Measurements from ENCODE around the gene PCDH15. TPM values are rescaled to one million over a fixed set of nuclear protein-coding genes. Genes with fewer than 3 reads are reported as not detected.

PCDH15 gene
- total RNA-seq, 4 donors from 2014 or later, result 0.32 TPM; not detected in 3

GRCh38 chr10:54259104-54259503 is 541.9 kb downstream of the PCDH15 start:
- DNase-seq (ENCODE audit: low spot score), result no peak
- ATAC-seq (ENCODE audit: low FRiP score), result no peak
- TF ChIP-seq CTCF (IDR thresholded peaks at IDR 0.05), result no peak

- no peak for TF ChIP-seq CTCF (IDR thresholded peaks at IDR 0.05)
- ATAC-seq (ENCODE audit: low FRiP score), result no peak
Observed at GRCh38 chr10:54234832-54235231, 566.2 kb downstream of the PCDH15 start.

DNA sequence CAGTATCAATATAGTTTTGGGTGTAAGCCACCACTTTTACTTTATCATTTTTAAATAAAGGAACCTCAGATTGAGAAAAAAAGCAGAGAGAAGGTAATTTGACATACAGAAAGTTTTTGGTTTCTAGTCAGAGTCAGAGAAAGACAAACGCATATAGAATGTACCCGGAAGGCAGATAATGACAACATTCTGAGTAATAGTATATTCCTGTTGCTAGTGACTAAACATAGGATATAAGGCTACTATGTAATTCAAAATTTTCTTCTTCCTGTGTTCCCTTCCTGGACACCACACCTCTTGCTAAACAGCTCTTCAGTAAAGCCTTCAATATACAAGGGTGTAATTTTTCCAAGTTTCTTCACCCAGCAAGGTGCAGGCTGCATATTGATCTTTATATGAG is 597.6 kb downstream of the PCDH15 start:
- no peak for TF ChIP-seq CTCF (IDR thresholded peaks at IDR 0.05)
- DNase-seq (ENCODE audit: low spot score), result no peak
- ATAC-seq (ENCODE audit: low FRiP score), result no peak

More at GRCh38 chr10:54234832-54235231, 566.2 kb downstream of the PCDH15 start:
- DNase-seq (ENCODE audit: low spot score), result no peak

GRCh38 chr10:54198051-54198450 is 603.0 kb downstream of the PCDH15 start:
- ATAC-seq (ENCODE audit: low FRiP score), result no peak
- no peak for DNase-seq (ENCODE audit: low spot score)
- TF ChIP-seq CTCF (IDR thresholded peaks at IDR 0.05), result no peak

DNA sequence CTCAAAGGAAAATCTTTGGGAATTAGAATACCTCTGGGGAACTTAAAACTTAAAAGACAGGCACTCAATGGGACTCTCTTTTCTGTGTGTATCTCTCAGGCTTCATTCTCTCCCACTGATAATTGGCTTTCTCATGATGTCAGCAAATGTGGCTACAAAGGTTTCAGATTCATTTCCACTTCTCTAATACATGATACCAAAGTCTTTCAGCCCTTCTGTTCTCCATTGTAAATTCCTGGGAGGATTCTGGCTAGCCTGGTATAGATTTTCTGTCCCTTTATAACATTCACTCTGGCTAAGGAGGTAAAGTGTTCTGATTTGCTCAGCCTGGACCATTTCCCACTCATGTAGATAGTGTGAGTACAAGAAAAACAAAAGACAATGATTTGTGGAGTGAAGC is 606.2 kb downstream of the PCDH15 start:
- no peak for ATAC-seq (ENCODE audit: low FRiP score)
- no peak for DNase-seq (ENCODE audit: low spot score)
- TF ChIP-seq CTCF (IDR thresholded peaks at IDR 0.05), result no peak

GRCh38 chr10:54159924-54160323 is 641.1 kb downstream of the PCDH15 start:
- DNase-seq (ENCODE audit: low spot score) (no peak), ATAC-seq (ENCODE audit: low FRiP score) (no peak)
- TF ChIP-seq CTCF (IDR thresholded peaks at IDR 0.05), result no peak

DNA sequence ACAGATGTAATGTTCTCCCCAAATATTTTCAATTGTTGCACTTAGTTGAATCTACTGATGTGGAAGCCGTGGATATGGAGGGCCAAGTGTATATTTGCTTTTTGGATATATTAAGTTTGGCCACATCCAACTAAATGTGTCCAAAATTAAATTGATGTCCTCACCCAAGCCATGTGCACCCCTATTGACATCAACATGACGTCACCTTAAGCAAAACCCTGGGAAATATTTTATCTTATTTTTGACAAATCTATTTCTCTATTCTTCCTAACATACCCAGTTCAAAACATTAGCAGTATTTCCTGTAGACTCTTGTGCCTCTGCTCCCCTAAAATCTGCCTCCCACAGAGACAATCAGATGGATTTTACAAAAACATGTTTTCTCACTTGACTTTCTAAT is 652.5 kb downstream of the PCDH15 start:
- no peak for ATAC-seq (ENCODE audit: low FRiP score)

More for the DNA sequence above, 652.5 kb downstream of the PCDH15 start:
- TF ChIP-seq CTCF (IDR thresholded peaks at IDR 0.05), result no peak
- DNase-seq (ENCODE audit: low spot score), result no peak

All from omental fat pad (tissue), 4 donors.